NCI-H2029 (cell line): ENCODE data around the gene ARFGEF3.

Experiments
- DNase-seq: peaks from one replicate; lab custom pipeline; 2025; lab: John Stamatoyannopoulos, UW

Gene ARFGEF3

DNA sequence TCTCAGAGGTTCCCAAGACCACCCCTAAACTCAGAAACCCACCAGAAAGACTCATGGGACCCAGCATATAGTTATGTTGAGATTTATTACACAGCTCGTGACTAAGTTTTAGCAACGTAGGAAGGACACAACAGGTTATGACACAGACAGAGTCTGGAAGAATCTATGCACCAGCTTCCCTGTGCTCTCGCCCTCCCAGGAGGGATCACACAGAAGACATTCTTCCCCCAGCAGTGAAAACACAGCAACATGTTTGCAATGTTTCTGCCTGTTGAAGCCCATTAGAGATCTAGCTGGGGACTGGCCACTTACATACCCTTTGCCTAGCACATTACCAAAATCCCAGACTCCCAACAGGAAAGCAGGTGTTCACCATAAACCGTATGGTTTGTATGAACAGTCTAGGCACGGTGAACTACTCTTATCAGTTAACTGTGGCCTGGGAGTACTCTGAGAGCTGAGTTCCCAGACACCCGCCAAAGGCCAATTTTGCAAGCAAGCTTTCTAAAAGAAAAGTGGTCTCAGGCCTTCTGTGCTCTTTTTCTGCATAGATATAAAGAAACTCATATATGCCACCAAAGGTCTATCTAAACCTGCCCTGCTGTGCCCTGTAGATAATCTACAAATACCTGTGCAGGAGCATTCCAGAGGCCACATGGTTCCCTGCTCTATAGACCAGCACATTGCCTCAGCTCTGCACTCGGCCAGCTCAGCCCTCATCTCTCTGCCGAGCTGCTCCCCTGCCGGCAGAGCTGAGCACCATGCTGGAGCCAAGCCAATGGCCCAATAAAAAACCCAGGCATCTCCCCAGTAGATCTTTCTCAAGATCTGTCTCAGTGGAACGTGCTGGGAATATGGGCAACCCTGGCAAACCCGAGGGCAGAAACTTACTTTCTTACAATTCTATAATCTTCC, 146.3 kb downstream of the ARFGEF3 start:
- no peak for DNase-seq

DNA sequence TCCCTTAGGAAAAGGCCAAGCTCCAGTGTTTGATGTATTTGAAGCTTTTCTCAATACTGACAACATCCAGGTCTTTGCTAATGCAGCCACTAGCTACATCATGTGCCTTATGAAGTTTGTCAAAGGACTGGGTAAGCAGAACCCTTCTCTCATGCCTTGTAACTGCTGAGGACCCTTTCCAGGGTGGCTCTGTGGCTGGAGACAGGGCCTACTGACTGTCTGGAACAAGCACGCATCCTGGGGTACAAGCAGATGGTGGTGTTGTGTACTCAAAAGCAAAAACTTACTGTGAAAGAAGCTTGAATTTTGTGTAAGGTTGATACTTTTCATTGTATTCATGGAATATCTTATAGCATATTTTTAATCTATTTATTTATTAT, 147.0 kb downstream of the ARFGEF3 start:
- DNase-seq, result no peak

- no peak for DNase-seq
Measured at GRCh38 chr6:138309695-138310094, 148.0 kb downstream of the ARFGEF3 start.

GRCh38 chr6:138310294-138310693, 148.6 kb downstream of the ARFGEF3 start:
- DNase-seq, result peak; percentile 47

- DNase-seq, result no peak
Measured at GRCh38 chr6:138310821-138311220, 149.1 kb downstream of the ARFGEF3 start.

DNA sequence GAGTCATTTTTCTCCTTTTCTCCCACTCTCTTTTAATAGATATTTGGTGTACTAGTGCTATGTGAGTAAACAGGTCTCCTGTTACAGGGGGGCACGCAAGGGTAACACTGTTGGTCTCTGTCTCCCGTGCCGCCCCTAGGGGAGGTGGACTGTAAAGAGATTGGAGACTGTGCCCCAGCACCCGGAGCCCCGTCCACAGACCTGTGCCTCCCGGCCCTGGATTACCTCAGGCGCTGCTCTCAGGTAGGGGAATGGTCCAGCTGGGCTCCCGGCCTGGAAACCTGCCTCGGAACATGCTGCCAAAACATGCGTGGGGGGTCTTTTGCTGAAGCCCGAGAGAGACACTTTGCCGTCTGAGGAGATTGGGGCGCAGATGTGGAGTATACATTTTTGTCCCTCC, 149.5 kb downstream of the ARFGEF3 start:
- DNase-seq, result no peak

- no peak for DNase-seq
Measured at GRCh38 chr6:138318741-138319375, 157.1 kb downstream of the ARFGEF3 start.

DNA sequence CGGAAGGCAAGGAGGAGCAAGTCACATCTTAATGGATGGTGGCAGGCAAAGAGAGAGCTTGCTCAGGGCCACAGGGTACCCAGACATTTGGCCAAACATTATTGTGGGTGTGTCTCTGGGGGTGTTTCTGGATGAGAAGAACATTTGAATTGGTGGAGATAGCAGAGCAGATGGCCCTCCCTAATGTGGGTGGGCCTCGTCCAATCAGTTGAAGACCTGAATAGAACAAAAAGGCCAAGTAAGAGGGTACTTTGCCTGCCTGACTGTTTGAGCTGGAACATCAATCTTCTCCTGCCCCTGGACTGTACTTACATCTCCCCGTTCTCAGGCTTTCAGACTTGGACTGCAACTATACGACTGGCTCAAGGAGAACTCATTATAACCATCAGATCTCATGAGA, 160.2 kb downstream of the ARFGEF3 start:
- no peak for DNase-seq

- no peak for DNase-seq
Measured at GRCh38 chr6:138323821-138324220, 162.1 kb downstream of the ARFGEF3 start.

GRCh38 chr6:138328210-138328609, 166.5 kb downstream of the ARFGEF3 start:
- DNase-seq, result no peak

DNA sequence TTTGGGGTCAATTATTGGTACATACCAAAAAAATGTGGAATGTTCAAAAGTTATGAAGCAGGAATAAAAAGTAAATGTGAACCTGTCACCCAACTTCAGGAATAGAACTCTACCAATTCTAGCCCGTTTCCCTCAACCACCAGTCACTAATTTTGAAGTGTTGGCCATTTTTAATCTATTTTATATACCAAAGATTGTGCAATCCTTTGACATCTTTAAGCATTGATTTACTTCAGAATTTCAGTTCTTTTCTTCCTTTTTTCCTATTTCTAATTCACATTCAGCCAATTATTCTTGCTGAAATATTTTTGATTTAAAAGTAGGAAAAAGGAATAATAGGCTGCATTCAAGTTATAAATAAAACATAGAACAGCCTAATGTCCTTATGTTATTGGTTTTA, 169.0 kb downstream of the ARFGEF3 start:
- DNase-seq, result no peak

DNA sequence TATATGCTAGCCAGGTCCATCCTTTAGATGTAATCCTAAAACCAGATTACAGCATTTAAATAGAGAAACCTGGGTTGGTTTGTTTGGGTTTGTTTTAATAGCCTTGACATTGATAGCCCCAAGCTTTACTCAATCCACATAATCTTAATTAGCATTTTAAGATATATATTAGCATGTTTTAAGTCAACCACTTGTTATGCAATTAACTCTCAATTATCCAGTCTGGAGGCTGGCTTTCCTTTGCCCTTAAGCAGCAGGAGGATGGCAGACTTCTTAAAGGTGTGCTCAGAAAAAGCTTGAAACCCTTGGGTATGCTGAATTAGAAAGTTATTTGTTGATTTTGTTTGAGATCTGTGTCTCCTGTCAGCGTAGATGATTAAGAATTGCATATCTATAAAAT, 169.7 kb downstream of the ARFGEF3 start:
- DNase-seq, result no peak

- DNase-seq, result no peak
Measured at GRCh38 chr6:138331984-138332383, 170.2 kb downstream of the ARFGEF3 start.

- DNase-seq, result no peak
Measured at GRCh38 chr6:138334000-138334399, 172.3 kb downstream of the ARFGEF3 start.

DNA sequence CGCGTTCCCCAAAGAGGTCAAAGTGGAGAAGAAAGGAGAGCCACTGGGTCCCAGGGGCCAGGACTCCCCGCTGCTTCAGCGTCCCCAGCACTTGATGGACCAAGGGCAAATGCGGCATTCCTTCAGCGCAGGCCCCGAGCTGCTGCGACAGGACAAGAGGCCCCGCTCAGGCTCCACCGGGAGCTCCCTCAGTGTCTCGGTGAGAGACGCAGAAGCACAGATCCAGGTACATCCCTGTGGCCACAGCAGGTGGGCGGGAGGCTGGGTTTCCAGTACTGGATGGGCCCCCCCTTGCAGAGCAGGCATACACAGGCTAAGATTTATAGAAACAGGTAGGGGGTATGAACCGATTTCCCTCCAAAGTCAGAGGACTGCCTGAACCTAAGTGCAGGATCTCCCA, 173.2 kb downstream of the ARFGEF3 start:
- no peak for DNase-seq

DNA sequence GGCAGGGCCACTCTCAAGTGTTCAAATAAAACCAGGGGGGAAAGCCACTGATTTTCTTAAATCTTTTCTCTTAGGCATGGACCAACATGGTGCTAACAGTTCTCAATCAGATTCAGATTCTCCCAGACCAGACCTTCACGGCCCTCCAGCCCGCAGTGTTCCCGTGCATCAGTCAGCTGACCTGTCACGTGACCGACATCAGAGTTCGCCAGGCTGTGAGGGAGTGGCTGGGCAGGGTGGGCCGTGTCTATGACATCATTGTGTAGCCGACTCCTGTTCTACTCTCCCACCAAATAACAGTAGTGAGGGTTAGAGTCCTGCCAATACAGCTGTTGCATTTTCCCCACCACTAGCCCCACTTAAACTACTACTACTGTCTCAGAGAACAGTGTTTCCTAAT, 174.5 kb downstream of the ARFGEF3 start:
- DNase-seq, result no peak

DNA sequence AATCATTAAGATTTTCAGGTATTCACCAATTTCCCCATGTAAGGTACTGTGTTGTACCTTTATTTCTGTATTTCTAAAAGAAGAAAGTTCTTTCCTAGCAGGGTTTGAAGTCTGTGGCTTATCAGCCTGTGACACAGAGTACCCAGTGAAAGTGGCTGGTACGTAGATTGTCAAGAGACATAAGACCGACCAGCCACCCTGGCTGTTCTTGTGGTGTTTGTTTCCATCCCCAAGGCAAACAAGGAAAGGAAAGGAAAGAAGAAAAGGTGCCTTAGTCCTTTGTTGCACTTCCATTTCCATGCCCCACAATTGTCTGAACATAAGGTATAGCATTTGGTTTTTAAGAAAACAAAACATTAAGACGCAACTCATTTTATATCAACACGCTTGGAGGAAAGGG, 175.3 kb downstream of the ARFGEF3 start:
- DNase-seq, result no peak

- DNase-seq, result no peak
Measured at GRCh38 chr6:138339024-138339423, 177.3 kb downstream of the ARFGEF3 start.

DNA sequence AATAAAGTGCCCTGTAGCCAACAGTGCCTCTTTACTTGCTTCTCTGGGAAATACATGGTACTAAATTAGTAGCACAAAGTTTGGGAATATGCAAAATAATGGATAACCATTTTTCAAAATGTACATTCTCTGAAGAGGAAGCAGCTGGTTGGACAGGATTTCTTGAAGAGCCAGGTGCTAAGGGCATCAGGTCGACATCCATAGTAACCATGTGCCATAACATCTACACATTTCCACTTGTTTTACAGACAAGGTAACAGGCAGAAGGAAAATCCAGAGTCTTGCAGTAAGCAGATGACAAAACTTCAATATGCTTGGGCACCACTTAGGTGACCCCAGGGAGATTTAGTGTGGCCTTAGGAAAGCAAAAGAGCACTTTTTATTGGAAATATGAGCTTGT, 179.4 kb downstream of the ARFGEF3 start:
- no peak for DNase-seq

DNA sequence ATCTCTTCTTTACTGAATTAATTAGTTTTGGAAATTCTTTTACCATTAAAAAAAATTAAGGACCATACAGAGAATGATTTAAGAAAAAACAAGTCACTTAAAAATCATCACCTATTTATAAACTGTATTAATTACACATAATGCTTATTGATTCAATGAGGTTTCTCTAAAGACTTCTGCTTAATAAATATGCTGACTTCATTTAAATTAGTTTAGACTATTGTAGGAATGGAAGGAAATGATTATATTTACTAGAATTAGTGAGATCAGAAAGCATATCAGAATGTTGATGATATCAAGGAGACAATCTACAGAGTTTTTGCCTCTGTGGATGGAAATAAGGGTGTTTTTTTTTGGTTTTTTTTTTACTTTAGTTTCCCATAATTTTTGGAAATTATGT, 181.4 kb downstream of the ARFGEF3 start:
- no peak for DNase-seq

DNA sequence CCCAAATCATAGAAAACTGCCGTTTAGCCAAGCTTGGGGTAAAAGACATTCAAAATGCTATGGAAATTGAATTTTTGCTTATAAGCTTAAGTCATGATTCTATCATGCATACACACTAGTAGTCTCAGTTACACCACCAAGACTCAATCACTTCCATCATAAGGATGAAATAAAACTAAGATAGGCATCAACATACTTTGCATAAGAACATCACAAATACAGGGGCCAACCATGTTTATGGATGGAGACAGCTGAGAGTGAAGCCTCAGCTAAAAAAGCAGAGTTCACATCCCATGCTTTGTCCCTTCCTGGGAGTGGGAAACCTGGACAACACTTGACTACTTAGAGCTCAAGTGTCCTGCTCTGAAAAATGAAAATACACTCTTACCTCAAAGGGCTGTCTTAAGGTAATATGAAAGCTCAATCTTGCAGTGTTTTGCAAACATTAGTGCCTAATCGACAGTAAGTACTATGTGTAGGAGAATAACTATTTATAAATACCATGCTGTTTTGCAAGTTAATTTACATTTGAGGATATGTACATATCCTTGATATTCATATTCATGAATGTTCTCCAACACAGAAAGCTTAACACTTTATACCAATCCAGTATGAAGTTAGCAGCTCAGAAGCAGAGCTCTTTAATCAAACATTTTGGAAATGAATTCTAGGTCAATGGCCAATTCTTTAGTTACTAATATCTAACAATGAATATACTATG, 184.0 kb downstream of the ARFGEF3 start:
- no peak for DNase-seq

DNA sequence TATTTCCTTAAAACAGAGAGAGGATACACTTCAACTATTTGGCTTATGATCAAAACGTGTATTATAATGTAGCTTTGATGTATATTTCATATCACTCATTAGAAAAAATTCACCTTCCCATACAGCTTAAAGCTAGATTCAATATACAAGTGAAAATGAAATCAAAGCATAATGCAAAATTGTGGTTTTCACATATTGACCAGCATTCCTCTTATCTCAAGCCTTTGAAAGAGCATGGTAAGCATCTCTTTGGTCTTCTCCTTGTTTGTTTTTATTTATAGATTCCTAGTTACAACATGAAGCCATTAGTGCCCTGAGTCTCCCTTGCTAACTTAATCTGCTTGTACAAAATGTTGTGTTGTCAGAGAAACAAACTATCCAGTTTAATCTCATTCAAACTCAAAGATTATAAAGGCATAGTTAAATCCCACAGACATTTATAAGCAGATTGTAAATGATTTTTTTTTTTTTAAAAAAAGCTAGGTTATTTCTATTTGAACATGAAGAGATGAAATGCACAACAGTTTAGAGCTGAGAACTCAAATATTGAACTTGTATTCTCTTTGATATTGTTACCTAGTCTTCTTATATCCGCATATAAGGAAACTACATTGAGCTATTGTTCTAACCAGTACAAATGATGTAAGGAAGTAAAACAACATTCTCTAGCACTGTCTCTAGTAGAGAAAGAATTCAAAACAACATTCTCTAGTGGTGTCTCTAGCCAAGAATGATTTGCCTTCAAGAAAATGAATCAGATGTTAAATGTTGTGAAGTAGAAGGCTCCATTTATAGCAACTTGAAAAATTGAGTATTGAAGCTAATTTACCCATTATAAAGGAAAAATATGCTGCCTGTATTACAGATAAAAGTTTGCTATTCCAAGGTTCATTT, 184.8 kb downstream of the ARFGEF3 start:
- no peak for DNase-seq
